ENCODE measurements around the gene ZNF536. TPM values are rescaled to one million over a fixed set of nuclear protein-coding genes. Genes with fewer than 3 reads are reported as not detected.

Gene ZNF536
- total and polyA plus RNA-seq, 9 of the 15 experiments (the other 6 are each of a cell fraction or from before 2014, with no cell fraction given), result not detected

DNA sequence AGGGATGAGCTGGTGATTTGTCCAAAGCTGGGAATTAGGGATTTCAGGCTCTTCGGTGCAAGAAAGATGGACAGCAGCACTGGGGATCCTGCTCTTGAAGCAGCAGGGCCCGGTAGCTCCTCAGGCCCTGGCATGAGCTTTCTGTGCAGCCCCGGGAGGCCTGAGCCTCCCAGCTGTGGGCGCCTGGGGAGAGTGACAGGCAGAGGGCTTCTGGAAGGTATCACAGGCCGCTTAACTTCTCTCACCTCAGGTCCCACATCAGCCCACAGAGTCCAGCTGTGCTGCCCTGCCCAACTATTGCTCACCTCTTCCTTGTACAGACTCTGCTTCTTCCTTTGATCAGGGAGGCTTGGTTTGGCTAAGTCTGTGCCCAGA, 14.6 kb upstream of the ZNF536 start (continued):
- TF ChIP-seq SMARCB1 (IDR thresholded peaks at IDR 0.05; ENCODE audit: insufficient read length, low read depth) (no peak), RCOR1 (IDR thresholded peaks at IDR 0.05; ENCODE audit: borderline replicate concordance in 1 of 2, low read depth in 2 of 2, low read length in 2 of 2) (no peak), KAT8 (IDR thresholded peaks at IDR 0.05; ENCODE audit: low read depth) (no peak), ZBTB1 (CRISPR knock-in tag; IDR thresholded peaks at IDR 0.05; ENCODE audit: borderline replicate concordance, low read depth) (no peak), NFIC (IDR thresholded peaks at IDR 0.05) (no peak)

DNA sequence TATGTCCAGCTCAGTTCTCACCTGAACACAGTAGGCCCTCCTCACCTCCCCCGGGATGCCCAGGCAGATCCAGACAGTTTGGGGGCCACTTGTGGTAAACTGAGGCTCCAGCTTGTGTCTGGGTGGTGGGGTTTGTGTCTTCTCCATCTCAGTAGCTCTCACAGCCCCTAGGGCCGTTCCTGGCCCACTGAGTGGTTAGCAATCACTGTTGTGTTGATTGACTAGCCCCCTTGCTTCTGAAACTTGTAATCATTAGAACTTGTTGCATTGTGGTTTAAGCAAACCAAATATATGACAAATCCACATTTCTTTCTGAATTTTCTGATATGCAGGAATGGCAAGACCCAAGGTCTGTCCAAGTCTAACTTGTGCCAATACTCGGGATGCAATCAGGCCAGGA, 13.9 kb upstream of the ZNF536 start:
- H3K27me3 ChIP-seq (ENCODE audit: control insufficient read depth in 2 of 2, insufficient read depth in 2 of 2, low read length in 2 of 2), result peaks cover 11 to 39% of the 10 kb centered on the region in 2 experiments
- FAIRE-seq, result no peak

More for the DNA sequence above, 13.9 kb upstream of the ZNF536 start:
- CTCF ChIA-PET (ENCODE audit: low intra/inter-chr PET ratio), result no interaction called here
- no TSS peak for BruUV-seq (replicated peaks)
- no peak overlapping the region for H2AFZ ChIP-seq (ENCODE audit: low read depth, low read length)
- intact Hi-C loops (cut with micrococcal nuclease), result no loop called here
- H3K27ac ChIP-seq (ENCODE audit: extremely low read depth, low read depth, low read length), result no peak overlapping the region
- in situ Hi-C loops (cut with MboI), result no loop called here
- H3K9me1 ChIP-seq (ENCODE audit: control insufficient read depth, insufficient read depth, low read length), result peaks cover 3% of the 10 kb centered on the region
- H3K4me2 ChIP-seq (ENCODE audit: insufficient read depth, low read length), result no peak overlapping the region
- H4K20me1 ChIP-seq (replicated peaks; ENCODE audit: control insufficient read depth, insufficient read depth, low read length), result 0 out of 2 replicates have a peak, but pooled peaks cover 4% of the 10 kb centered on the region
- H3K9me3 ChIP-seq (replicated peaks; ENCODE audit: control insufficient read depth, insufficient read depth, low read depth, low read length), result no peaks in the 10 kb centered on the region
- H3K4me3 ChIP-seq, result no peak overlapping the region
- POLR2A ChIA-PET, result no interaction called here
- DNase-seq (ENCODE audit: extremely low read depth in 1 of 4, low spot score in 3 of 4) (no peak), ATAC-seq (no peak)
- WGBS (ENCODE audit: insufficient coverage, low coverage, missing lambda C conversion rate), result 3% methylated on average over 3 of the region's 3 CpGs
- no peak overlapping the region for H3K9ac ChIP-seq (ENCODE audit: insufficient read depth in 1 of 2, low read depth in 2 of 2, low read length in 2 of 2)
- no peaks in the 10 kb centered on the region for H3K36me3 ChIP-seq (ENCODE audit: control insufficient read depth, insufficient read depth, low read length)
- H3K79me2 ChIP-seq (ENCODE audit: control insufficient read depth, insufficient read depth, low read length), result no peaks in the 10 kb centered on the region
- no peaks in the 10 kb centered on the region for H3K4me1 ChIP-seq (replicated peaks in 1 of 2; ENCODE audit: control insufficient read depth in 2 of 2, insufficient read depth in 2 of 2, low read length in 2 of 2)
- TF ChIP-seq SRF (CRISPR knock-in tag; IDR thresholded peaks at IDR 0.05) (no peak), ELF1 (tag; IDR thresholded peaks at IDR 0.05) (no peak), SNIP1 (IDR thresholded peaks at IDR 0.05; ENCODE audit: low read depth) (no peak), PURB (CRISPR knock-in tag; IDR thresholded peaks at IDR 0.05; ENCODE audit: low read depth) (no peak), SP2 (IDR thresholded peaks at IDR 0.05; ENCODE audit: extremely low read depth, low read depth, low read length, poor library complexity, severe bottlenecking) (no peak), MYBL2 (IDR thresholded peaks at IDR 0.05; ENCODE audit: low read depth) (no peak), MYBL2 (CRISPR knock-in tag; IDR thresholded peaks at IDR 0.05; ENCODE audit: borderline replicate concordance) (no peak), HDGF (IDR thresholded peaks at IDR 0.05) (no peak)
